ENCODE measurements around the gene YJEFN3. TPM values are rescaled to one million over a fixed set of nuclear protein-coding genes. Genes with fewer than 3 reads are reported as not detected.

YJEFN3 gene
- total and polyA plus RNA-seq, 4 donors: 0.19 to 0.88 (median 0.63) TPM

DNA sequence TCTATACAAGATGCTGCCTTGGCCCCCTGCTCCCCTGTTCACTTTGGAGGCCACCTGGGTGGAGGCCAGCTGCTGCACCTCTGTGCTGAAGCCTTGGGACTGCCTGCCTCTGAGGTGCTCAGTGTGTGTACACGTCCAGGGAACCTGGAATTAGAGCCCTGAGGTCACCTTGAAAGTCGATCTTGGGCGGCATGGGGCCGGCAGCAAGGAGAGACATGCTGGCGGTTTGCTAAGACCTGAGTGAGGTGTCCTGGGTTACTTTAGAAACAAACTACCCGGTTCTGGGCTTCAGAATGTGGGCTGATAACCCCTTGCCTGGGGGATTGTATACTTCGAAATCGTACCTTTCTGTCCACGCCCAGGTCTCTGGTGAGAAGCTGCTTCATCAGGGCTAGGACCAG is 38.9 kb upstream of the YJEFN3 start:
- H3K36me3 ChIP-seq (ENCODE audit: control insufficient read depth in 4 of 4, insufficient read depth in 3 of 4, low read depth in 1 of 4, low read length in 3 of 4): peaks cover 2 to 15% (median 12%) of the 10 kb centered on the region in 4 donors
- H3K9ac ChIP-seq (ENCODE audit: low read depth in 1 of 2, low read length in 2 of 2): peak overlapping the region in 1 of 2 donors; percentile 63
- H3K4me1 ChIP-seq (ENCODE audit: control insufficient read depth in 4 of 4, insufficient read depth in 4 of 4, low read length in 3 of 4): peaks cover 14 to 60% (median 45%) of the 10 kb centered on the region in 4 donors
- DNase-seq (ENCODE audit: low spot score): no peak
- peak overlapping the region; percentile 85 to 87 for H3K27ac ChIP-seq (ENCODE audit: low read depth in 1 of 2, low read length in 2 of 2)
- TF ChIP-seq, protein P1, sequence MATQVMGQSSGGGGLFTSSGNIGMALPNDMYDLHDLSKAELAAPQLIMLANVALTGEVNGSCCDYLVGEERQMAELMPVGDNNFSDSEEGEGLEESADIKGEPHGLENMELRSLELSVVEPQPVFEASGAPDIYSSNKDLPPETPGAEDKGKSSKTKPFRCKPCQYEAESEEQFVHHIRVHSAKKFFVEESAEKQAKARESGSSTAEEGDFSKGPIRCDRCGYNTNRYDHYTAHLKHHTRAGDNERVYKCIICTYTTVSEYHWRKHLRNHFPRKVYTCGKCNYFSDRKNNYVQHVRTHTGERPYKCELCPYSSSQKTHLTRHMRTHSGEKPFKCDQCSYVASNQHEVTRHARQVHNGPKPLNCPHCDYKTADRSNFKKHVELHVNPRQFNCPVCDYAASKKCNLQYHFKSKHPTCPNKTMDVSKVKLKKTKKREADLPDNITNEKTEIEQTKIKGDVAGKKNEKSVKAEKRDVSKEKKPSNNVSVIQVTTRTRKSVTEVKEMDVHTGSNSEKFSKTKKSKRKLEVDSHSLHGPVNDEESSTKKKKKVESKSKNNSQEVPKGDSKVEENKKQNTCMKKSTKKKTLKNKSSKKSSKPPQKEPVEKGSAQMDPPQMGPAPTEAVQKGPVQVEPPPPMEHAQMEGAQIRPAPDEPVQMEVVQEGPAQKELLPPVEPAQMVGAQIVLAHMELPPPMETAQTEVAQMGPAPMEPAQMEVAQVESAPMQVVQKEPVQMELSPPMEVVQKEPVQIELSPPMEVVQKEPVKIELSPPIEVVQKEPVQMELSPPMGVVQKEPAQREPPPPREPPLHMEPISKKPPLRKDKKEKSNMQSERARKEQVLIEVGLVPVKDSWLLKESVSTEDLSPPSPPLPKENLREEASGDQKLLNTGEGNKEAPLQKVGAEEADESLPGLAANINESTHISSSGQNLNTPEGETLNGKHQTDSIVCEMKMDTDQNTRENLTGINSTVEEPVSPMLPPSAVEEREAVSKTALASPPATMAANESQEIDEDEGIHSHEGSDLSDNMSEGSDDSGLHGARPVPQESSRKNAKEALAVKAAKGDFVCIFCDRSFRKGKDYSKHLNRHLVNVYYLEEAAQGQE (IDR thresholded peaks at IDR 0.05): no peak
- TF ChIP-seq HNF4A (conservative IDR thresholded peaks at IDR 0.05): no peak
- no peaks in the 10 kb centered on the region for H3K9me3 ChIP-seq (ENCODE audit: control insufficient read depth in 4 of 4, low read length in 3 of 4)
- H3K4me3 ChIP-seq (ENCODE audit: low read depth in 1 of 3, low read length in 3 of 3): no peak overlapping the region
- 65% methylated on average over 9 of the region's 9 CpGs for WGBS
- H3K27me3 ChIP-seq (ENCODE audit: control insufficient read depth in 4 of 4, insufficient read depth in 4 of 4, low read length in 3 of 4): no peaks in the 10 kb centered on the region

DNA sequence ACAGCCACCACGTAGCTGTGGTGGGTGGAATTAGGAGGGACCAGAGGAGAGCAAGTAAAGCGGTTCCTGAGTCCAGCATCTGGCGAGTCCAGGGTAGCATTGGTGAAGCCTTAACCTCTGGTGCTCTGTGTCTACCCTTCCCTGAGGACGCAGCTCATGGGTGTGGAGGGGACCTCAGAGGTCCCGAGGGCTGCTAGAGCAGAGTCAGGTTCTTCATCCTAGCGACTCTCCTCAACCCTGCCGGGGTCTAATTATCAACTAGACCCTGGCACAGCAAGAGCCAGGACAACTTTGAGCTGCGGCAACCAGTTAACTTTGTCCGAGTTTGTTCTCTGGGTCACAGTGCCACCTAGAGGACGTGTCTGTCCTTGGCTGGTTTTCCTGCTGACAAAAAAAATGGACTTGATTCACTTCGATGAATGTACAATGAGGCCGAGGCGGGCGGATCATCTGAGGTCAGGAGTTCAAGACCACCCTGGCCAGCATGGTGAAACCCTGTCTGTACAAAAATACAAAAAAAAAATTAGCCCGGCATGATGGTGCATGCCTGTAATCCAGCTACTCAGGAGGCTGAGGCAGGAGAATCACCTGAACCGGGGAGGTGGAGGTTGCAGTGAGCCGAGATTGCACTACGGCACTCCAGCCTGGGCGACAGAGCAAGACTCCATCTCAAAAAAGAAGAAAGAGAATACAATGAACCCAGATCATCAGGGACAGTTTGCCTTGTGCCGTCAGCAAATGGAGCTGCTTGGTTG is 38.3 kb upstream of the YJEFN3 start:
- Histone ChIP-seq H3K36me3 (ENCODE audit: control insufficient read depth in 4 of 4, insufficient read depth in 3 of 4, low read depth in 1 of 4, low read length in 3 of 4) (peaks cover 2 to 16% (median 12%) of the 10 kb centered on the region in 4 donors), H3K27ac (ENCODE audit: low read depth in 1 of 2, low read length in 2 of 2) (peak overlapping the region; percentile 85 to 87), H3K4me3 (ENCODE audit: low read depth in 1 of 3, low read length in 3 of 3) (no peak overlapping the region), H3K9ac (ENCODE audit: low read depth in 1 of 2, low read length in 2 of 2) (peak overlapping the region in 1 of 2 donors; percentile 32), H3K9me3 (ENCODE audit: control insufficient read depth in 4 of 4, low read length in 3 of 4) (no peaks in the 10 kb centered on the region), H3K27me3 (ENCODE audit: control insufficient read depth in 4 of 4, insufficient read depth in 4 of 4, low read length in 3 of 4) (no peaks in the 10 kb centered on the region), H3K4me1 (ENCODE audit: control insufficient read depth in 4 of 4, insufficient read depth in 4 of 4, low read length in 3 of 4) (peaks cover 14 to 60% (median 45%) of the 10 kb centered on the region in 4 donors)
- TF ChIP-seq HNF4A (conservative IDR thresholded peaks at IDR 0.05): peak in 1 of 2 donors; percentile 37
- no peak for TF ChIP-seq FOXA2 (IDR thresholded peaks at IDR 0.05)
- TF ChIP-seq GABPA (IDR thresholded peaks at IDR 0.05 in 1 of 2, conservative IDR thresholded peaks at IDR 0.05 in 1 of 2): no peak
- no peak for TF ChIP-seq NR2F2 (IDR thresholded peaks at IDR 0.05)
- TF ChIP-seq, protein P1 (IDR thresholded peaks at IDR 0.05): no peak
- peak in 1 of 2 donors; percentile 63 for TF ChIP-seq RXRA (IDR thresholded peaks at IDR 0.05)
- TF ChIP-seq YY1 (IDR thresholded peaks at IDR 0.05): no peak
- TF ChIP-seq, protein P2, sequence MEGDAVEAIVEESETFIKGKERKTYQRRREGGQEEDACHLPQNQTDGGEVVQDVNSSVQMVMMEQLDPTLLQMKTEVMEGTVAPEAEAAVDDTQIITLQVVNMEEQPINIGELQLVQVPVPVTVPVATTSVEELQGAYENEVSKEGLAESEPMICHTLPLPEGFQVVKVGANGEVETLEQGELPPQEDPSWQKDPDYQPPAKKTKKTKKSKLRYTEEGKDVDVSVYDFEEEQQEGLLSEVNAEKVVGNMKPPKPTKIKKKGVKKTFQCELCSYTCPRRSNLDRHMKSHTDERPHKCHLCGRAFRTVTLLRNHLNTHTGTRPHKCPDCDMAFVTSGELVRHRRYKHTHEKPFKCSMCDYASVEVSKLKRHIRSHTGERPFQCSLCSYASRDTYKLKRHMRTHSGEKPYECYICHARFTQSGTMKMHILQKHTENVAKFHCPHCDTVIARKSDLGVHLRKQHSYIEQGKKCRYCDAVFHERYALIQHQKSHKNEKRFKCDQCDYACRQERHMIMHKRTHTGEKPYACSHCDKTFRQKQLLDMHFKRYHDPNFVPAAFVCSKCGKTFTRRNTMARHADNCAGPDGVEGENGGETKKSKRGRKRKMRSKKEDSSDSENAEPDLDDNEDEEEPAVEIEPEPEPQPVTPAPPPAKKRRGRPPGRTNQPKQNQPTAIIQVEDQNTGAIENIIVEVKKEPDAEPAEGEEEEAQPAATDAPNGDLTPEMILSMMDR (IDR thresholded peaks at IDR 0.05; ENCODE audit: low read depth, low read length, missing input control): peak; percentile 86
- TF ChIP-seq RAD21 (IDR thresholded peaks at IDR 0.05): peak; percentile 93 to 96
- no peak for TF ChIP-seq SP1 (IDR thresholded peaks at IDR 0.05)
- TF ChIP-seq JUND (IDR thresholded peaks at IDR 0.05): no peak
- TF ChIP-seq HNF4G (IDR thresholded peaks at IDR 0.05): no peak
- TF ChIP-seq EGR1 (IDR thresholded peaks at IDR 0.05; ENCODE audit: low read depth in 2 of 2): no peak
- TF ChIP-seq, protein P3, sequence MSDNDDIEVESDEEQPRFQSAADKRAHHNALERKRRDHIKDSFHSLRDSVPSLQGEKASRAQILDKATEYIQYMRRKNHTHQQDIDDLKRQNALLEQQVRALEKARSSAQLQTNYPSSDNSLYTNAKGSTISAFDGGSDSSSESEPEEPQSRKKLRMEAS (IDR thresholded peaks at IDR 0.05): no peak
- TF ChIP-seq, protein P4, sequence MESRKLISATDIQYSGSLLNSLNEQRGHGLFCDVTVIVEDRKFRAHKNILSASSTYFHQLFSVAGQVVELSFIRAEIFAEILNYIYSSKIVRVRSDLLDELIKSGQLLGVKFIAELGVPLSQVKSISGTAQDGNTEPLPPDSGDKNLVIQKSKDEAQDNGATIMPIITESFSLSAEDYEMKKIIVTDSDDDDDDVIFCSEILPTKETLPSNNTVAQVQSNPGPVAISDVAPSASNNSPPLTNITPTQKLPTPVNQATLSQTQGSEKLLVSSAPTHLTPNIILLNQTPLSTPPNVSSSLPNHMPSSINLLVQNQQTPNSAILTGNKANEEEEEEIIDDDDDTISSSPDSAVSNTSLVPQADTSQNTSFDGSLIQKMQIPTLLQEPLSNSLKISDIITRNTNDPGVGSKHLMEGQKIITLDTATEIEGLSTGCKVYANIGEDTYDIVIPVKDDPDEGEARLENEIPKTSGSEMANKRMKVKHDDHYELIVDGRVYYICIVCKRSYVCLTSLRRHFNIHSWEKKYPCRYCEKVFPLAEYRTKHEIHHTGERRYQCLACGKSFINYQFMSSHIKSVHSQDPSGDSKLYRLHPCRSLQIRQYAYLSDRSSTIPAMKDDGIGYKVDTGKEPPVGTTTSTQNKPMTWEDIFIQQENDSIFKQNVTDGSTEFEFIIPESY (IDR thresholded peaks at IDR 0.05): no peak
- TF ChIP-seq TAF1 (conservative IDR thresholded peaks at IDR 0.05): no peak
- 23% methylated on average over 20 of the region's 20 CpGs for WGBS
- peak; percentile 82 for DNase-seq (ENCODE audit: low spot score)
